DOHH2 (cell line): ENCODE results near the gene NPAS3.

Source experiments
- EZH2phosphoT487 ChIP-seq: fragments of 200-600 bp; sonication (generic); IDR thresholded peaks from 2 replicates; pipeline ENCODE4 v1.6.1; 2017; ENCODE audit warnings: borderline replicate concordance, mild to moderate bottlenecking, antibody characterized with exemption, low read length, moderate library complexity, mixed read lengths
- TF ChIP-seq, protein P1 (sequence below): fragments of 200-600 bp; sonication (generic); IDR thresholded peaks from one replicate; pipeline ENCODE4 v1.5.1; 2014; ENCODE audit warnings: antibody characterized with exemption, mild to moderate bottlenecking, low read depth, low read length; ENCODE audit not compliant: poor library complexity, severe bottlenecking

DNA sequence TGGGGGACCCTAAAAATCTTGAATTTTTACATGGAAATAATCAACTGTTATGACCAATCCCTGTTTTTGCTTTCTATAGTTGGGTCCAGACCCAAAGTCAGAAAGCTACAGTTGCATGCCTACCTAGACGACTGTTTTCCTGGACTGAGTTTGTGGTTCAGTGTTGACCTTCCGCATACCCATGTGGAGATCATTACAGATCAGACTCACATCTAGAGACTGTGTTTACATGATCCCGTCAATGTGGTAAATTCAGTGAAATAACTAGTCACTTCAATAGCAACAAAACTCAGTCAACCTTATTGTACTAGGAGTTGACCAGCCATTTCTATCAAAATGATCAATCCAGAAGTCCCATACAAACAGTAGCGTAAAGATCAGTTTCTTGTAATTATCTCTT, 754.6 kb downstream of the NPAS3 start:
- TF ChIP-seq, protein P1, sequence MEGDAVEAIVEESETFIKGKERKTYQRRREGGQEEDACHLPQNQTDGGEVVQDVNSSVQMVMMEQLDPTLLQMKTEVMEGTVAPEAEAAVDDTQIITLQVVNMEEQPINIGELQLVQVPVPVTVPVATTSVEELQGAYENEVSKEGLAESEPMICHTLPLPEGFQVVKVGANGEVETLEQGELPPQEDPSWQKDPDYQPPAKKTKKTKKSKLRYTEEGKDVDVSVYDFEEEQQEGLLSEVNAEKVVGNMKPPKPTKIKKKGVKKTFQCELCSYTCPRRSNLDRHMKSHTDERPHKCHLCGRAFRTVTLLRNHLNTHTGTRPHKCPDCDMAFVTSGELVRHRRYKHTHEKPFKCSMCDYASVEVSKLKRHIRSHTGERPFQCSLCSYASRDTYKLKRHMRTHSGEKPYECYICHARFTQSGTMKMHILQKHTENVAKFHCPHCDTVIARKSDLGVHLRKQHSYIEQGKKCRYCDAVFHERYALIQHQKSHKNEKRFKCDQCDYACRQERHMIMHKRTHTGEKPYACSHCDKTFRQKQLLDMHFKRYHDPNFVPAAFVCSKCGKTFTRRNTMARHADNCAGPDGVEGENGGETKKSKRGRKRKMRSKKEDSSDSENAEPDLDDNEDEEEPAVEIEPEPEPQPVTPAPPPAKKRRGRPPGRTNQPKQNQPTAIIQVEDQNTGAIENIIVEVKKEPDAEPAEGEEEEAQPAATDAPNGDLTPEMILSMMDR: no peak
- TF ChIP-seq EZH2phosphoT487: no peak
